Heart left ventricle (tissue), 13 donors: Measurements from ENCODE around the gene GNAO1.

ENCODE experiments used
- POLR2A ChIP-seq, 2 donors: fragments of 450-650 bp; IDR thresholded peaks; one replicate each; pipeline ENCODE4 v1.6.1; 2017; ENCODE audit warnings: antibody characterized with exemption in 2 of 2, mild to moderate bottlenecking in 2 of 2, moderate library complexity in 2 of 2
- TF ChIP-seq, protein P1 (sequence below), 12 donors: fragments of 200-600 bp; sonication (generic) in 4 of 12; IDR thresholded peaks; one replicate each; pipeline versions ENCODE4 v1.5.0 to v1.8.0; 2018 to 2022; ENCODE audit warnings: antibody characterized with exemption in 12 of 12, mild to moderate bottlenecking in 5 of 12
- donor health status: ischemic (EF 13 %, LVEDD 7.1; RV severe dilation, severe dysfunction).
- donor health status: DM: no; HTN: yes; CAD: no.
- donor health status: DM: no; HTN: no; CAD: no.
- donor health status: ischemic (EF 25% LVEDD 6.9; RV normal size, moderate dysfunction).
- donor health status: ischemic (EF 25% LVEDD 5.7; RV mildly dilated, moderate dysfunction).
- donor health status: ischemic (EF 35%, LVEDD 5.7; RV mildly dilated, moderate dysfunction).
- donor health status: nonischemic (EF 11% LVEDD 7.7; RV severe dilation, severe dysfunction).
- donor health status: DM: yes; HTN: yes; CAD: no.
- donor health status: PGD.
- donor health status: ischemic (EF 29% LVEDD 5.4; RV normal size, mild dysfunction).
- donor health status: nonischemic (EF 23%, LVEDD 6.1; RV moderate dilation, normal function).

- TF ChIP-seq, protein P1, sequence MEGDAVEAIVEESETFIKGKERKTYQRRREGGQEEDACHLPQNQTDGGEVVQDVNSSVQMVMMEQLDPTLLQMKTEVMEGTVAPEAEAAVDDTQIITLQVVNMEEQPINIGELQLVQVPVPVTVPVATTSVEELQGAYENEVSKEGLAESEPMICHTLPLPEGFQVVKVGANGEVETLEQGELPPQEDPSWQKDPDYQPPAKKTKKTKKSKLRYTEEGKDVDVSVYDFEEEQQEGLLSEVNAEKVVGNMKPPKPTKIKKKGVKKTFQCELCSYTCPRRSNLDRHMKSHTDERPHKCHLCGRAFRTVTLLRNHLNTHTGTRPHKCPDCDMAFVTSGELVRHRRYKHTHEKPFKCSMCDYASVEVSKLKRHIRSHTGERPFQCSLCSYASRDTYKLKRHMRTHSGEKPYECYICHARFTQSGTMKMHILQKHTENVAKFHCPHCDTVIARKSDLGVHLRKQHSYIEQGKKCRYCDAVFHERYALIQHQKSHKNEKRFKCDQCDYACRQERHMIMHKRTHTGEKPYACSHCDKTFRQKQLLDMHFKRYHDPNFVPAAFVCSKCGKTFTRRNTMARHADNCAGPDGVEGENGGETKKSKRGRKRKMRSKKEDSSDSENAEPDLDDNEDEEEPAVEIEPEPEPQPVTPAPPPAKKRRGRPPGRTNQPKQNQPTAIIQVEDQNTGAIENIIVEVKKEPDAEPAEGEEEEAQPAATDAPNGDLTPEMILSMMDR (IDR thresholded peaks at IDR 0.05), result no peak
- TF ChIP-seq POLR2A (IDR thresholded peaks at IDR 0.05), result no peak
Measured at GRCh38 chr16:56331399-56331798, 140.1 kb downstream of the GNAO1 start.
